Activated naive CD4-positive, alpha-beta T cell treated with anti-CD3 and anti-CD28 coated beads, Interleukin-2, amount 50 U/mL, for 72 hours (primary cell): ENCODE data around the gene ANAPC4. TPM values are rescaled to one million over a fixed set of nuclear protein-coding genes. Genes with fewer than 3 reads are reported as not detected.

ENCODE experiments used
- ATAC-seq, 2 donors: fragments of 150-1000 bp; cut with Tn5 transposase; 2 replicates each; pipeline ENCODE4 v1.10.0; 2021; ENCODE audit warnings: mild to moderate bottlenecking in 2 of 2, moderate library complexity in 2 of 2
- DNase-seq, 2 donors: peaks; one replicate each; pipeline ENCODE4 v3.0.0; 2021 to 2022; ENCODE audit warnings: low spot score in 2 of 2
- H3K27ac Mint-ChIP-seq, 2 donors: one replicate each; pipeline ENCODE4 v1.8.0; 2022; ENCODE audit warnings: mild to moderate bottlenecking in 2 of 2, mixed read lengths in 2 of 2
- H3K36me3 Mint-ChIP-seq, 2 donors: one replicate each; pipeline ENCODE4 v1.8.0; 2022; ENCODE audit warnings: mixed read lengths in 2 of 2
- H3K9me3 Mint-ChIP-seq, 2 donors: one replicate each; pipeline ENCODE4 v1.8.0; 2022; ENCODE audit warnings: mixed read lengths in 2 of 2
- total RNA-seq, 2 donors: library from RNA; stranded (reverse); gene quantifications; one replicate each; pipeline ENCODE4 v1.2.3, GENCODE V29; 2022

The ANAPC4 gene
- total RNA-seq, 2 donors from 2014 or later: 40.7 to 42.1 TPM

GRCh38 chr4:25448379-25449109 lies 71.5 kb downstream of the ANAPC4 start:
- H3K27ac Mint-ChIP-seq: peak overlapping the region in 1 of 2 donors; percentile 6
- DNase-seq (no peak), ATAC-seq (peak; percentile 35 to 69)
- no peaks in the 10 kb centered on the region for H3K9me3 Mint-ChIP-seq
- no peaks in the 10 kb centered on the region for H3K36me3 Mint-ChIP-seq

- ATAC-seq: no peak
- H3K9me3 Mint-ChIP-seq: no peaks in the 10 kb centered on the region
- no peaks in the 10 kb centered on the region for H3K36me3 Mint-ChIP-seq
- no peak overlapping the region for H3K27ac Mint-ChIP-seq
- DNase-seq: no peak
Observed at GRCh38 chr4:25449270-25449669, 72.2 kb downstream of the ANAPC4 start.

- peak overlapping the region in 1 of 2 donors; percentile 58 for H3K27ac Mint-ChIP-seq
- DNase-seq (no peak), ATAC-seq (peak; percentile 50 to 60)
- no peaks in the 10 kb centered on the region for H3K36me3 Mint-ChIP-seq
- no peaks in the 10 kb centered on the region for H3K9me3 Mint-ChIP-seq
Observed at GRCh38 chr4:25449688-25450087, 72.6 kb downstream of the ANAPC4 start.

GRCh38 chr4:25450491-25450901 lies 73.4 kb downstream of the ANAPC4 start:
- H3K27ac Mint-ChIP-seq: no peak overlapping the region
- no peaks in the 10 kb centered on the region for H3K9me3 Mint-ChIP-seq
- ATAC-seq (no peak), DNase-seq (no peak)
- H3K36me3 Mint-ChIP-seq: no peaks in the 10 kb centered on the region

GRCh38 chr4:25451676-25452075 lies 74.6 kb downstream of the ANAPC4 start:
- Mint-ChIP-seq H3K9me3 (no peaks in the 10 kb centered on the region), H3K27ac (no peak overlapping the region), H3K36me3 (no peaks in the 10 kb centered on the region)
- no peak for DNase-seq
- ATAC-seq: no peak

- no peak overlapping the region for H3K27ac Mint-ChIP-seq
- DNase-seq (no peak), ATAC-seq (no peak)
- no peaks in the 10 kb centered on the region for H3K36me3 Mint-ChIP-seq
- H3K9me3 Mint-ChIP-seq: no peaks in the 10 kb centered on the region
Observed at GRCh38 chr4:25452081-25452480, 75.0 kb downstream of the ANAPC4 start.

GRCh38 chr4:25454476-25454875 lies 77.4 kb downstream of the ANAPC4 start:
- H3K27ac Mint-ChIP-seq: no peak overlapping the region
- DNase-seq (no peak), ATAC-seq (no peak)
- H3K9me3 Mint-ChIP-seq: no peaks in the 10 kb centered on the region
- no peaks in the 10 kb centered on the region for H3K36me3 Mint-ChIP-seq

- Mint-ChIP-seq H3K9me3 (no peaks in the 10 kb centered on the region), H3K27ac (no peak overlapping the region), H3K36me3 (no peaks in the 10 kb centered on the region)
- DNase-seq (no peak), ATAC-seq (no peak)
Observed at GRCh38 chr4:25457053-25457715, 80.1 kb downstream of the ANAPC4 start.

- peaks cover 13% of the 10 kb centered on the region in 2 donors for H3K36me3 Mint-ChIP-seq
- peaks cover 0 to 6% of the 10 kb centered on the region in 2 donors for H3K9me3 Mint-ChIP-seq
- DNase-seq (no peak), ATAC-seq (no peak)
- no peak overlapping the region for H3K27ac Mint-ChIP-seq
Observed at GRCh38 chr4:25466966-25467697, 90.1 kb downstream of the ANAPC4 start.

GRCh38 chr4:25467843-25468242 lies 90.8 kb downstream of the ANAPC4 start:
- H3K36me3 Mint-ChIP-seq: peaks cover 13% of the 10 kb centered on the region in 2 donors
- no peak overlapping the region for H3K27ac Mint-ChIP-seq
- DNase-seq (no peak), ATAC-seq (no peak)
- peaks cover 0 to 6% of the 10 kb centered on the region in 2 donors for H3K9me3 Mint-ChIP-seq

Other genes with a start within 250 kb of the ANAPC4 start
- 10 to 100 TPM; 10.9 to 17.3 TPM for gene SEPSECS, start 216.8 kb upstream of the ANAPC4 start, total RNA-seq
- gene PI4K2B, start 143.2 kb upstream of the ANAPC4 start, total RNA-seq: 10 to 100 TPM; 34.5 to 44.6 TPM
- gene ZCCHC4, start 64.5 kb upstream of the ANAPC4 start, total RNA-seq: 10 to 100 TPM; 15.2 to 15.3 TPM